HL-60 (cell line): Measurements from ENCODE around the gene CPTP.

Experiments
- CTCF ChIP-seq: IDR thresholded peaks from one replicate; pipeline ENCODE4 v1.5.1; 2011; ENCODE audit warnings: low read length, control low read depth, inconsistent platforms; ENCODE audit not compliant: insufficient read depth
- GABPA ChIP-seq: IDR thresholded peaks from 2 replicates; pipeline ENCODE4 v1.6.1; 2012; ENCODE audit warnings: low read depth

GRCh38 chr1:1345860-1346500 is 21.4 kb downstream of the CPTP start:
- TF ChIP-seq CTCF: no peak
- TF ChIP-seq GABPA: no peak
